HG03039 (cell line): ENCODE data around the gene SOX6.

Experiments
- ATAC-seq: cut with Tn5 transposase; IDR thresholded peaks from one replicate; pipeline ENCODE4 v1.9.1; 2021; ENCODE audit warnings: mild to moderate bottlenecking, moderate library complexity; ENCODE audit not compliant: unreplicated experiment

SOX6 gene

DNA sequence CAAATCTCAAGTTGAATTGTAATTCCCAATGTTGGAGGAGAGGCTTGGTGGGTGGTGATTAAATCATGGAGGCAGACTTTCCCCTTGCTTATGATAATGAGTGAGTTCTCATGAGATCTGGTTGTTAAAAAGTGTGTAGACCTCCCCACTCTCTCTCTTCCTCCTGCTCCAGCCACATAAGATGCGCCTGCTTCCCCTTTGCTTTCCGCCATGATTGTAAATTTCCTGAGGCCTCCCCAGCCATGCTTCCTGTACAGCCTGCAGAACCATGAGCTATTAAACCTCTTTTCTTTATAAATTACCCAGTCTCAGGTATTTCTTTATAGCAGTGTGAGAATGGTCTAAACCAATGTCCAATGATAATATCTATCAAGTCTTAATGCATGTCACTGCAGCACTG is 34.2 kb downstream of the SOX6 start:
- ATAC-seq, result no peak

DNA sequence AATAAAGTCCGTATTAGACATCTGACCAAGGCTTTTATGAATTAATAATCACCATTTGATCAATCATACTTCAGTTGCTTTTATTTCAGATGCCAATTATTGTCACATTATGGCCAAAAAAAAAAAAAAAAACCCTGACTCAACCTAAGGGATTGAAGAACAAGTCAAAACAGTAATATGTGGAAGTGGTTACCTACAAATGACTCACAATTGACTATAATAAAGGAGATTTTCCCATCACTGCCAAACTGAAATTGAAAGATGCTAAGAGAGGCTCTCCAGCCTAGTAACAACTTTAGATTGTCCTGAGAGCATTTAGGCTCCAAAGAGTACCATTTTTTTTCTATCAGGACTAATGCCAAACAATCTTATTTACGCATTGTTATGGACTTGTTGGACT is 35.2 kb downstream of the SOX6 start:
- no peak for ATAC-seq

DNA sequence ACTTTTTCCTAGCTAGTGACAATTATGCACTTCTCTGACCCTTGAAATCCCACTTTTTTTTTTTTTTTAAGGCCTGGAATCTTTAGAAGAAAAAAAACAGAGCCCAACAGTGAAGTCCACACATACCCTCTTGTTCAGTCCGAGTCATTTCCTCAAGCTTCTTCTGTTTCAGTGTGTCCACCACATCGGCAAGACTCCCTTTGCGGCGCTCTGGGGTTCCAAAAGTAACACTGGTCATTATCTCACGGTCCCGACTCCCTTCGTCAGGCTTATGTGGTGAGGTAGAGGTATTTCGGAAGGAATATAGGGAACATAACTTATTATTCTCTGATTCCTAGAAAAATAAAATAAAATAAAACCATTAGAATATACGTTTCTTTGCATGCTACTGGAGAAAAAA is 38.0 kb downstream of the SOX6 start:
- ATAC-seq, result no peak

DNA sequence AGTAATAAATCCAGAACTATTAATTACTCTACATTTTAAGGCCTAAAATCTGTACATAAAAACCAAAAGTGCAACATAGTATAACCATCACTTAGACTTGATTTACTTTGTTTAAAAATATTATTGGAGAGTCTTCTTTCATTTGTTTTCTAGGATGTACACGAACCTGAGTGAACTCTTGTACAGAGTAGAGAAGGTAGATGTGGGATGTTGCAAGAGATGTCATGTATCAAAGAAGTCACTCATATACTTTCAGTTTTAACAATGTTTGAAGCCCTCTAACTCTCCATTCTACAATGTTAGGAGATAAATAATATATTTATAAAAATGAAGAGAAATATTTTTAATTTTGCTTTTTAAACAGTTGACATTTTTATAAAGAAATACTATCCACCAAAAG is 38.6 kb downstream of the SOX6 start:
- ATAC-seq, result no peak

DNA sequence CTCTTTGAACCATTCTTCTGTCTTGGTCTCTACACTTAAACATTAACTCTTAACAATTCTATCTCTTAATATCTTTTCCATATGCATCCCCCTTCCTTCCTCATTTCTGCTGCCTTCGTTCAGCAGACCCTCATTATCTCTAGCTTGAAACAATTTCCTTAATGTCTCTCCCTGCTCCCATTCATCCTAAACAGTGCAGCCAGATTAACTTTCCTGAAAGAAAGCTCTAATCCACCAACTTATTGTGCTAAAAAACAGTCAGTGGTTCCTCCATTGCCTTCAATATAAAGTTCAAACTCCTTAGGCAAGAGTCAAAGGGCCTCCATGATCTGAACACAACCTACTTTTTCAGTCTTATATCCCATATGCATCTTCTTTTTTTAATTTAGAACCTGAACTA is 42.5 kb downstream of the SOX6 start:
- no peak for ATAC-seq

DNA sequence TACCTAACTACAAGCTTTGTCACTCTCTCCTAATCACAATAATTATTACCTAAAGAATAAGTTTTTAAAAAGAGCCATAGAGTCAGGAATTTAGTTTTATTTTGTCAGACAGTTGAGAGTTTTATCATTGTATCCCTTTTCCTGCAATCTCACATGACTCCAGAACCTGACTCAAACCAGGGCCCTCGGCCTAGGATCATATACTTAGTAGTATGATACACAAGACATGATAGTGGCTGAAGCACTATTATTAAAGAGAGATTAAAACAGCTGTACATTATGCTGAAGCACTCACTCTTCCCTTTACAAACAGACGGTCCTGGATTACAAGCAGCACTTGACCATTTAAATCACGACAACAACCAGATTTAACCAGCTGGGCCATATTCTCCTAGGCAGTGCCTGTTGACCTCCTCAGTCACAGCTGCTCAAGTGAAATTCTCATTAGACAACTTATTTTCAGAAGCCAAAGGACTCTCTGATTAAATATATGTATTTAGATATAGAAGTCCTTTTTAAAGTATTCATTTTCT is 44.0 kb downstream of the SOX6 start:
- ATAC-seq, result no peak

DNA sequence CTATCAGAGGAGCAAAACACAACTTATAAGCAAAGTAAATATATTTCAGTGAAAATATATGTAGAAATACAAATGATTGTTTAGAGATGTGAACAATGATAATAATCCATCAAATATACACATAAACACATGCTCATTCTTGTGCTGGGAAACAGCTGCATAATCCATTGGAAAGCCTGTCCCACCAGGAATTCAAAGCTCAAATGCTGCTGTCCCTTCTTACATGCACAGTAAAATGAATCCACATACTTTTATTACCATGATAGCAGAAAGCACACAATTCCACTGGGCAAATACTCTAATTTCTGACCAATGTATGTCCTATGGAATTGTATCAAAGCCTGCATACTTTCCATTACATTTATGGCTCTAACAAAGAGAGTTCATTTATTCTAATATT is 44.5 kb downstream of the SOX6 start:
- no peak for ATAC-seq

DNA sequence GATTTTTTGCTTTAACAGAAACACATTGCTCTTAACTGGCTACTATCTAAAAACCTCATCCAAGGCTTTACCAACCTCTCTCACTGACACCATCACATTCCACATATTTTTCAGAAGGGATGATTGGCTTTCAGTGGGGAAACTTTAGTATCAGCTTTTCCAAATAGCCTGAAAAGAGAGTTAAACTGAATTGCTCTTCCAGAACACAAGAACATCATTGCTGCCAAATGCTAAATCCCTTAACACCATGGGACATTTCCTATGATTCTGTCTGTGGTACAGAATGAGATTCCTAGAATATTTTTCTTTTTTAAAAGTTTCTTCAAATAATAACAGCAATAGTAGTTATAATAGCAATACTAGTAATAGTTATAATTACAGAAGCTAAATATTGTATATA is 45.4 kb downstream of the SOX6 start:
- no peak for ATAC-seq

DNA sequence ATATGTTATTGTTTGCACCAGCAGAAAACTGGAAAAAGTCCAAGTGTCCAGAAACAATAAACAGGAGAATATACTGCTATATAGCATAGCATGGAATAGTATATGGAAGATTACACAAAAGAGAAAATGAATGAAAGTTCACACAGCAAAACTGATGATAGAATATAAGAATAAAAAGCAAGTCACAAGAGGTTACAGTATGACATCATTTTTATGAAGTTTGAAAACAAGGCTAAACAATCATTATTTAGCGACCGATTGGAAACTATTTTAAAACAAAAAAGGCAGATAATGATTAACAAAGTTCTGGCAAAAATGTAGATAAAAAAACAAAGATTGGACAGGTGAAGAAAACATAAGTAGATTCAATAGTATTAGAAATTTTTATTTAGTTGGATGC is 47.1 kb downstream of the SOX6 start:
- no peak for ATAC-seq

DNA sequence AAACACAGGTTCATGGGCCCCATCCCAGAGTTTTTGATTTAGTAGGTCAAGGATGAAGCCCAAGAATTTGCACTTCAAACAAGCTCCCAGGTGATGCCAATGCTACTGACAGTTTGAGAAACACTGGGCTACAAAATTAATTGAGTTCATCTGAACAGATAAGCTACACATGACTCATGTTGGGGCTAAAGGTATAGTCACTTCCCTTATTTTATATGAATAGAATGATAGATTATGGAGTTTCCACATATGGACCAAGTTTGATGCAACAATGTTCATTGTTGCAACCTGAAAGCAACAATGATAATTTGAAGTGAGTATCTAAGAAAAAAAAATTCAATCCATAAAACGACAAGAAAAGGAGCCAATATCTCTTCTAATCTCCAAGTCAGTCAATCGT is 54.9 kb downstream of the SOX6 start:
- ATAC-seq, result no peak

DNA sequence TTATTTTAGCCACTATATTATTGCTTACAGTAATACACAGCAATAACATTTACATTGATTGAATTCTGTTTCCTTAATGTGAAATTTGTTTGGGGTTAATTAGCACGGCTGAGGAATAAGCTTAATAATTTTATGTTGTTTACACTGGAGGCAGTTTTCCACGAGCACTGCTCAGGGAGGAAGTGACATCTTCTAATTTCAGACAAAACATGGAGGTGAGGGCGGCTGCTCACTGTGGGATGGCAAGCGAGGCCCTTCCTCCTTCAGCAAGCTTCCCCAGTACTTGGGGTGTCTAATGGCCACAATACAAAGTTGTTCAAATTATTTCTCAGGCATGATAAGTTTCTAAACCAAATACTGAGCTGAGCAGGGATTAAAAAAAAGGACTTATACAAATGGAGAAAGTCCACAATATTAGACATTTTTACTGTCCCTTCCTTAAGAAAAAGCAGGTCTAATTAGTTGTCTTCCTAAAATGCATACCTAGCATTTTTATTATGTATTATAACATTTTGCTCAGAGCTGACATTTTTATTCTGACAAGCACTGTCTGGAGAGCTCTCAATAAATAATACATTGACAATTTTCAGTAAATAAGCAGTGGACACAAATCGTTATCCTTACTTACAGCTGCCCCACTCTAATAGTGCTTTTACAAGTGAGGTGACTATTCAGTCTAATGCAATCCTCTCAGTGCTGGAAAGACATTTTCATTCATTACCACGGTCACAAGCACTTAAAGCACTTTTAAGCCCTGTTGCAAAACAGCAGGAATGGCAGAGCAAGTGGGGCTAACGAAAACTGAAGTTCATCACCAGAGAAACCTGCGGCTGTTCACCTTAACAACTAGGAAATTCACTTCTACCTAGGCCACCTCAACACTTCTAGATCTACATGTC is 56.2 kb downstream of the SOX6 start:
- ATAC-seq, result no peak

DNA sequence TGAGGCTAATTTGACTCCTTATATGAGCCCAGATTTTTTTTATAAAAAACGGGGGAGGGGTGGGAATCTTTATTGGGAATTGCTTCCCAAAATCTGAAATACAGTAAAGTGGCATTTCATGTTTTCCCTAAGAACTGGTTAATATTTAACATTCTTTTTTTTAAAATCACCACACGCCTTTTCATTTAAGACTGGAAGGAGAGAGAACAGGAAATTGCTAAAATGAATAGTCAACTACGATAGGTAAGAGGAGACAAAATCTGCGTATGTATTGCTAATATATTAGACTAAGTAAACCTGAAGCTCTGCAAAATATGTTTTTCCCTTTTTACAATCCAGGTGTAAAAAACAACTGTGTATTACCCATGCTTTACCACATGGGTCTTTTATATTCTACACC is 57.0 kb downstream of the SOX6 start:
- ATAC-seq, result no peak

DNA sequence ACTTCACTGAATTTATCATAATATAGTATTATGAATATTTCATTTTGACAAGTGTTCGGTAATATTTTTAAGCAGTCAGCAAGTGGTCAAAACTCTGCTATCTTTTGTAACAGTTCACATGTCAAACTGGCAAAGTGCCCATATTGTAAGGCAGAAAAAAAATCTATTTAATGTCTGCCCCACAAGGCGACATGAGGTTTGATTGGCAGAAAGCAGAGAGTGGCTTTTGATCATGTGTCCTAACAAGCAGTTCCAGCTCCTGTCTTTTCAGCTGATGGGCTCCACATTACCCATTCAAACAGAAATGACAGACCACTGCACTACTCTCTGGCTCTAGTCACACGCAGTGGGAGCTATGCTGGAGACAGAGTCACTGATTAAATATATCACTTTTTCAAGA is 59.0 kb downstream of the SOX6 start:
- ATAC-seq, result no peak

DNA sequence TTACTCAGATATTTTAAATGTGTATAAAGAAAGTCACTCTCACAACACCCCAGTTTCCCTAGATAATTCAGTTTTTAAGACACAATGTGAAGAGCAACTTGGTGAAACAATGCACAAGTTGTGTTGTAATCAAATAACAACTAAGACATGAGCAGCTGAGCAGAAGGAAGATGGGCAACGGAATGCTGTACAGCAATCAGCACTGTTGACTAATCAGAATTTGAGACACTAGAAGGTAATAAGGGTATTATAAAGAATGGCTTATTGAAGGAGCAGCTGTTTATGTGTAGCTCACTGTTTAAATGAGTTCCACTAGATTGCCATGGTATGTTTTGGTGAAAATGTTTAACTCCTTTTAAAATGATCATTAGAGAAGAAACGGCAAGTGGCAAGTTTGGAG is 60.1 kb downstream of the SOX6 start:
- ATAC-seq, result no peak

DNA sequence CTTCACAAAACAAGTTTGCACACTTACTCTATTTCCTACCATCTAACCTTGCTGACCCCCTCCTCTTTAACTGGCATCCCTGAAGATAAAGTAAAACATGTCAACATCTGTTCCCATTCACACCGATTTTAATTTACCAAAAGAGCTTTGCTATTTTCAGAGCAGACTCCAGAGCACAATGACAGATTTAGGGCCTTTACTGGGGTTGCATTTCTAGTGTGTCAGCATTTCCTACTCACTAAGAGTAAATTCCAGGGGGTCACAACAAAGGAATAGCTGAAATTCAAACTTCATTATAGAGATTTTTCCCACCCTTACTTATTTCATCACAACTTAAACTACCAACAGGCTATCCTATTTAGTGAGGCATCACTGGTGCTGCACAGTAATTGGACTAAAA is 60.8 kb downstream of the SOX6 start:
- ATAC-seq, result no peak

DNA sequence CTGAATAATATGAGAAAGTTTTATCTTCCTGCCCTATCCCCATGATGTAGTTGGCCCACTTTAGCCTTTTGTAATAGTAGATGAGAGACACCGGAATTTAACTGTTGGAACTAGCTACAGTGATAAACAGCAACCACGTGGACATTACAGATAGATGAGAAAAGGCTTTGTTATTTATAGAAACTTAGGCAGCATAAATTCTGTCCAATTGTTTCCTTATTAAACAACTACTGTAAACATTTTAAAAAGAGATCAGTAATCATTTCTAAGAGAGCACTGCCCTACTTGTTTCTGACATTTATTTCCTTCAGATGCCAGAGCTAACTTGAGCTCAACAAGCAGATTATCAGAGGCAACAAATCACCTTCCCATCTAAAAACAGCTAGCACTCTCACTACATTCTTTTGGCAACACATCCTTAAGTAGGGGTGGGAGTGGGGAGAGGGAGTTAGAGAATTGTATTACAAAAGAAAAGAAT is 63.1 kb downstream of the SOX6 start:
- ATAC-seq, result no peak

DNA sequence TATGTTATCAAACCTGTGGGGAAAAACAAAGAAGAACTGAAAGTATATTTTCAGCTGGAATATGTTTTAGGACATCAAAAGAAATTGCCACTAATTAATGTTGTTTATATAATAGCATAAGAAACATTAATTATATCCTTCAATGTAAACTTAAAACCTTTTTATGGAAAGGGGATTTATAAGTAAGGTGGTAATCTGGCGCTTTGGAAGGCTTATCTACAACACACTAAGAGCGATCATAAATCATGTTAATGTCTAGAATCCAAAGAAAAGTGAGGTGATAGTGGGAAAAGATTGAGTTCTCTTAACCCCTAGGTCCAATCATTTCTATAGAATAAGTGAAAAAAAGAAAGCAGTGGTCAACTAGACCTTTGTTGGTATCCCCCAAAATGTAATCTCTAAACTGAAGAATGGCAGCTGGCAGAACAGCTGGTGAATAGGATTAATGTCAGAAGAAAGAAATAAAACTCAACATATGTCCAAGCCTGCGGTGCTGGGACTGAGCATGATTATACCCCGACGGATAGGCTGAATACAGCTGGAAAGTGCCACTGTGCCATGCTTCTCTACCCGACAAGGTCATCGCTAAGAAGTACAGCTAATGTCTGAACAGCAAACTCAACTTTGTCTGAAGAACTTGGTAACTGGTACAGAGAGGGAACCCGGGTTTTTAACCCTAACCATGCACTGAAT is 64.0 kb downstream of the SOX6 start:
- ATAC-seq, result no peak

DNA sequence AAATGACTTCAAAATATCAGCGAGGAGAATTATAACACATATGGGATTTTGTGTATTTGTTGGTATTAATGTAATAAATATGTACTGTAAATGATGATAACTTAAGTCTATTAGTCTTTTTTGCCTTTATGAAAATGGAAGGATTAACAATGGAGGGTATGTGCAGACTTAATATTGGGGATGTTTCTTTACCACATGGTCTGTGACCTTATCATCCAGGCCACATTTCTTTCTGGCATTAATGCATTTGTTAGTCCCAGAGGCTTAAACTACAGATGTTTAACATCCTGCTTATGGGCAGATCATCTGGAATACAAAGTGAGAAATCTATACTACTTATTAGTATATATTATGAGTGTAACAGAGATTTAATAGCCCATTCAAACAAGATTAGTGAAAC is 64.6 kb downstream of the SOX6 start:
- ATAC-seq, result no peak

DNA sequence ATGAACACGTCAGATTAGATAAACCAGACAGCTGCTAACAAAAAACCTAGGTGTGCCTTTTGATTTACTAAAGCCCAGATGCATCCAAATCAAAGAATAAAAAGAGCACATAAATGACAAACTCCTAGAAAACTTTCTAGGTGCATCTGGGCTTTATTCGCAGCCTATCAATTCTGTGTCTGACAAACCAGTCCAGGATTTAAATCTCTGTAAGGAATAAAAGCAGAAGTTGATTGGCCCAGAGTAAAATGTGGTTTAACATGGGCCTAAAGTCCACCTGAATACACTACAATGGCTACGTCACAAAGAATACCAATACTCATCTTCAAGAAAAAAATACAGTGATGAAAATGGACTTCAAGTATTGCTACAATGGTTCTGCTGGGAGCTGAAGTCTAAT is 66.8 kb downstream of the SOX6 start:
- no peak for ATAC-seq

DNA sequence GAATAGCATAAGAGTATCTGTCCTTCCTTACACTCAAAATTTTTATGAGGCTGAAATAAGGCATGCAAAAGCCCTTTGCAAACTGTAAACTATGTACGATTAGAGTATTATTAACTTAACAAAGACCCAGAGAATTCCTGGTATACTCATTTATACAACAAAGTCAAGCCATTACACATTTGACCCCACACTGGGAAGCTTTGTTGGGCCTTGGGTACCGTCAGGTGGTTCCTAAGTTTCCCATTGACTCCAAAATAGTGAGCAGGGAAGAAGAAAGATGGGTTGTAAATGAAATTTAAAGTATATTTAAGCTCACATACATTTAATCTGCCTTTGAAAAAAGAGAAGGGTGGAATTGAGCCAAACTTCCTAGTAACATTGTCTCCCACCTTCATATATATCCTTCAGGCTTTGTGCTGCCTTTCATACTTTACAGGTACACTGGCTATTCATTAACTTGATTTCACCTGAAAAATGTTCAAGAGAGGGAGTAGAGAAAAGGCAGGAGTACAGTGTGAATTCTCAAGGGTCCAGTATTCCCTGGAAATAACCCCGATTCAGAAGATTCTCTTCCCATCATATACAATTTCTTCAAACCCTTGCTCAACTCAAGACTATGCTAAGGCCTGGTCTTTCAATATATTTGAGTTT is 68.6 kb downstream of the SOX6 start:
- no peak for ATAC-seq

DNA sequence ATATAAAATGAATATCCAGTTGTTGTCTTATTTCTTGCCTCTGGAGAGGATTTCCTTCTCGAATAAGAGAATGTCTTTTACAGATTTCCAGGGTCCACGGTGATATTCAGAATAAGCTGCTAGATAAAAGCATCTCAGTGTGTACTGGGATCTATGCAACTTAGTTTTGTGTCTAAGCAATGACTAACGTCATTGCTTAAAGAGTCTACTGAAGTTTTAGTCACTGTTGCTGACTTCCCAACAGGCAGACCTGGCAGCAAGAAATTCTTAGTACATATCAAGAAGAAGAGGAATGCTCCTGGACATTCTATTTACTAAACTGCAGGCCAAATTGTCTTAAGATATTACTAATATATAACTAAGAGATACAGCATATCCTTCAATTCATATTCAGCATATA is 70.3 kb downstream of the SOX6 start:
- no peak for ATAC-seq

DNA sequence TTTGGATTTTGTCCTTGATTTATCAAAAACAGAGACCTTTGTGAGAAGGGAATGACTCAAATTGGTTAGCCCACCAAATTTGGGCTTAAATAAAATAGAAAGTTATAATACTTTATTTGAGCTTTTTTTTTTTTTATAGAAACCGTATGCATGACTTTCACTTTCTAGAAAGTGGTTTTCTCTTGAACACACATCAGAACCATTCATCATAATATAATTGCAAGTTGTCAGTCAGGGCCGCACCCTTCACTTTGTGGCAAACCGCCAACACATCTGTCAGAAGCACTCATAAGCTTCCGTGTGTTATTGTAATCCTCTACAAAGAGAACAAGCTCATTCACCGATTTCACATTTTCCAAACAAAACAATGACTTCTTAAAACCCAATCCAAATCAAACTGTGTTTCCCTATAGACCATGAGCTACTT is 76.1 kb downstream of the SOX6 start:
- no peak for ATAC-seq
